ENCODE measurements around the gene TAAR9.
A peak's percentile ranks its signal among the peaks of the same experiment; 100 is the strongest.
"Not testable (repeated sequence)": the region's sequence is repeated elsewhere in the genome, so short reads cannot be mapped to it uniquely, and the experiment has no call there.

Gene TAAR9

DNA sequence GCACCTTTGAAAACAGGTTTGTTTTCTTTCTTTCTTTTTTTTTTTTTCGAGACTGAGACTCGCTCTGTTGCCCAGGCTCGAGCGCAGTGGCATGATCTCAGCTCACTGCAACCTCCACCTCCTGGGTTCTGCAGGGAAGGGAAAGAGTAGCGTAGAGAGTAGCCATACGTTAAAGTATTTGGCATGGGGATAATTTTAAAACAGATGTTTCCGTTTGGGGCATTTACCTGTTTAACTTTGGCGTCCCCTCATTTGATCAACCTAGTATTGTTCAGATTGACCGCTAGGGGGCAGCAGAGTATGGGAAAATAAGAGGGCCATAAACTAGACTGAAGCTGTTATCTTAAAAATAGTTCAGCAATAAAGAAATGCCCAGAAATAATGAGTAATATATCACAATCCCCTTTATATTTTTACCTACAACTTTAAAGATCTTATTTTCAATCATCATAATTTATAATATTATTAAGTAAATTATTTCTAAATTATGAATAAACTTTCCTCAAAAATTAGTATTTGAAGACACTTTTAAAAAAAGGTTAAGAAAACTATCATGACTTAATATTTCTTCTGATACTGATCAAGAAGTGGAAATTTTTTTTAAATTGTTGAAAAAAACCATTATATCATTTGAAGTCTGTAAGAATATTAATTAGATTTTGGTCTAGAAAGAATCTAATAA lies 7.6 kb upstream of the TAAR9 start:
- H3K9me3 Mint-ChIP-seq = peaks cover 0 to 4% of the 10 kb centered on the region in 2 donors
- H3K36me3 Mint-ChIP-seq = peaks cover 0 to 3% of the 10 kb centered on the region in 2 donors
- peak; percentile 82 to 89 for ATAC-seq (replicated peaks)
- H3K27ac Mint-ChIP-seq = no peak overlapping the region
- peaks cover 2 to 7% of the 10 kb centered on the region in 2 donors for H3K4me1 Mint-ChIP-seq
- H3K27me3 Mint-ChIP-seq = peaks cover 4 to 6% of the 10 kb centered on the region in 2 donors
- peak overlapping the region; percentile 68 to 76 for H3K4me3 Mint-ChIP-seq
- DNase-seq = peak; percentile 27

DNA sequence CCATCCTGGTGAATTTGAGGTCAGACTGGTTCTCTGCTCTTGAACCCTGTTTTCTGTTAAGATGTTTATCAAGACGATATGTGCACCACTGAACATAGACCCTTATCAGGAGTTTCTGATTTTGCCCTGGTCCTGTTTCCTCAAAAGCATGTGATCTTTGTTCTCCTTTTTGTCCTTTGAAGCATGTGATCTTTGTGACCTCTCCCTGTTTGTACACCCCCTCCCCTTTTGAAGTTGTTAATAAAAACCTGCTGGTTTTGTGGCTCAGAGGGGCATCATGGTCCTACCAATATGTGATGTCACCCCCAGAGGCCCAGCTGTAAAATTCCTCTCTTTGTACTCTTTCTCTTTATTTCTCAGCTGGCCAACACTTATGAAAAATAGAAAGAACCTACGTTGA lies 3.5 kb upstream of the TAAR9 start:
- ATAC-seq (replicated peaks); H3K36me3 Mint-ChIP-seq; H3K9me3 Mint-ChIP-seq; H3K4me3 Mint-ChIP-seq; H3K27ac Mint-ChIP-seq; H3K4me1 Mint-ChIP-seq; DNase-seq: not testable (repeated sequence)
- peaks cover 11 to 18% of the 10 kb centered on the region in 2 donors for H3K27me3 Mint-ChIP-seq

DNA sequence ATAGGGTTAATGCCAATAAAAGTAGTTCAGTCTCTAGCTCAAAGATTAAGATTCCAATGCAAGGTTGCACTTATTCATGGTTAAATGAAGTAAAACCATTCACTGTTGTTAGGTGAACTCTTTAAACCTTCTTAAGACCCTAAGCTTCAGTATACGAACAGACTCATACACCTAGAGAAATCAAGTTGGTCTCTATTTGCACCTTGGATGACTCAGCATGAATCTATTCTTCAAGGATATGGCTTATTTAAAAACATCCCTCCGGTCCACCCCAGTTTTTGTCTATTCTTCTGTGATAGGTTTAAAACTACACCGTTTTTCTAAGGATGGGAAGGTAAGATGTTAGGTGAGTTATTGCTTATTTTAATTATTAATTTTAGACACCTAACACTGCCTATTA lies 932 bp upstream of the TAAR9 start:
- Mint-ChIP-seq H3K36me3 (peaks cover 0 to 3% of the 10 kb centered on the region in 2 donors), H3K9me3 (peaks cover 0 to 4% of the 10 kb centered on the region in 2 donors), H3K27ac (no peak overlapping the region), H3K4me1 (no peaks in the 10 kb centered on the region), H3K27me3 (peaks cover 20 to 25% of the 10 kb centered on the region in 2 donors), H3K4me3 (no peak overlapping the region)
- DNase-seq = no peak
- no peak for ATAC-seq (replicated peaks)

DNA sequence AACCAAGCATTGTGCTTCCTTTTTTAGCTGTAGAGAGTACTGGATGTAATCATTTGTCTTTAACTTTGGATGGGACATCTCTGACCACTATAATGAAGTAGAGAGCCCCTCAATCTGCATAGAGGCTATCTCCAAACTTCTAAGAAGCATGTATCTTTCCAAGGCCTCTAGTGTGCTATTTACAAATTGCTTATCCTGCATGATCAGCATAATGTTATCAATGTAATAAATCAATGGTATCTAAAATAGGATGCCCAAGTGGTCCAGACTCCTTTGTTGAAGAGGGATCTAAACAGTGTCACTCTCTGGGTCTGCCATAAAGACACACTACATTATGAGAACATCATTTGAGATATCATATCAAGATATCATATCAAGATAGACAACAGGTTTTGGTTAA lies 6.7 kb downstream of the TAAR9 start:
- no peak for DNase-seq
- H3K9me3 Mint-ChIP-seq = no peaks in the 10 kb centered on the region
- no peak for ATAC-seq (replicated peaks)
- no peaks in the 10 kb centered on the region for H3K36me3 Mint-ChIP-seq
- no peak overlapping the region for H3K4me3 Mint-ChIP-seq
- H3K27ac Mint-ChIP-seq = no peak overlapping the region
- peaks cover 18 to 22% of the 10 kb centered on the region in 2 donors for H3K27me3 Mint-ChIP-seq
- H3K4me1 Mint-ChIP-seq = peaks cover 6 to 10% of the 10 kb centered on the region in 2 donors

DNA sequence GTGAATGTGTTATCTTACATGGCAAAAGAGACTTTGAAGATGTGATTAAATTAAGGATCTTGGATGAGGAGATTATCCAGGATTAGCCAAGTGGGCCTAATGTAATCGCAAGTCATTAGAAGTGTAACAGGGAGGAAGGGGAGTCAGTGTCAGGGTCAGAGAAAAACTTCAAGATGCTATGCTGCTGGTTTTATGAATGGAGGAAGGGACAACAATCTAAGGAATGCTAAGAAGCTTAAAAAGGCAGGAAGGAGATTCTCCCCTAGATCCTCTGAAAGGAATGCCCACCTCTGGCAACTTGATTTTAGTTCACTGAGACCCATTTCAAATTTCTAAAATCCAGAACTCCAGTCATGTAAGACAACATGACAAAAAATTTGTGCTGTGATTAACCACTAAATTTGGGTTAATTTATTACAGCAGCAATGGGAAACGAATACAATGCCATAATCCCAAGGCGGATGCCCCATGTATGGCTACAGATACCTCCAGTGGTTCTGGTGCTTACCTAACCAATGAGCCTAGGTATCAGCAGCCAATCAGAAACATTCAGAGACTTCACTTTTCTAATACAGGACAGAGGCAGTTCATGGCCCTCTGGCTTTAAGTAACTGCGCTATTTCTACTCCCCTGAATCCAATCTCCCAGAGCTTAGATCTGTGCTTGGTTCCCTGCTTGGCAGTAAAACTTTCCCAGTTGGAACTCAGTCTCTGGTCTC lies 10.8 kb downstream of the TAAR9 start:
- ATAC-seq (replicated peaks) (no peak), DNase-seq (no peak)
- Mint-ChIP-seq H3K36me3 (no peaks in the 10 kb centered on the region), H3K4me1 (peaks cover 6 to 10% of the 10 kb centered on the region in 2 donors), H3K27me3 (peaks cover 12 to 16% of the 10 kb centered on the region in 2 donors), H3K4me3 (no peak overlapping the region), H3K27ac (no peak overlapping the region), H3K9me3 (no peaks in the 10 kb centered on the region)

DNA sequence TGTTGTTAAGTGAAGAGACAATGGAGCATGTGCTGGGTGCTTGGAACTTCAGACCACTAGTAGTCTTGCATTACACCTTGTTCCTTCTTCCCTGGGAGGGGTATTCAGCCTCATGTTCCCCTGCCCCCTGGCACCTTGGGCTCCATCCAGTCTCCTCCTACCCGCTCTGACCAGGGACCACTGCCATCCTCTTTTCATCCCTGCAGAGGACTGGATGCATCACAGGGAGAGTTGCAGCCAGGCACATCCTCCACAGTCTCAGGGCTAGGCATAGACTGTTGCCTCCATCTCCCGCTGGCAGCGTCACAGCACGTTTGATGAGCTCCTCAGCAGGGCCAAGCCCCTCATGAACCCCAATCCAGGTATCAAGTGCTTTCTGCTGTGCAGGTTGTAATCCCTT lies 13.1 kb downstream of the TAAR9 start:
- no peaks in the 10 kb centered on the region for H3K36me3 Mint-ChIP-seq
- H3K27me3 Mint-ChIP-seq = peaks cover 11 to 12% of the 10 kb centered on the region in 2 donors
- no peaks in the 10 kb centered on the region for H3K9me3 Mint-ChIP-seq
- no peak overlapping the region for H3K27ac Mint-ChIP-seq
- no peak for ATAC-seq (replicated peaks)
- no peak for DNase-seq
- peaks cover 6 to 10% of the 10 kb centered on the region in 2 donors for H3K4me1 Mint-ChIP-seq
- H3K4me3 Mint-ChIP-seq = no peak overlapping the region

DNA sequence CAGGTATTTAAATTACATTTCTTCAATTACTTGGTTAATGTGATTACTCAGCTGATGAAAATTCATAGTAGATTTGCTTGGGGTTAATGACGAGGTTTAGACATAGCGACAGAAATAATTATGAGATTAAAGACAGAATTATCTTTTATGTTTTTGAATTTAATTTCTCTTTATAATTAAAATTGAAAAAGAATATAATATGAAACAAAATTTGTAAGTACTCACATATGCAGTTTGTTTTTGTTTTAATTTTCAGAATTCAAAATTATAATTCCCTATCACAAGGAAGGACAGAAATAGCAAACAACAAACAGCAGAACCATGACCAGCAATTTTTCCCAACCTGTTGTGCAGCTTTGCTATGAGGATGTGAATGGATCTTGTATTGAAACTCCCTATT lies 14.3 kb downstream of the TAAR9 start, which contains the start of gene TAAR8:
TSS of gene TAAR8 (plus strand) at position 301 of the 400 bp plus-strand sequence. CDS start at position 322, 21 bp downstream.
- H3K4me1 Mint-ChIP-seq = peaks cover 5 to 7% of the 10 kb centered on the region in 2 donors
- H3K36me3 Mint-ChIP-seq = no peaks in the 10 kb centered on the region
- DNase-seq = no peak
- no peak within 1 kb of the TSS for H3K4me3 Mint-ChIP-seq
- H3K27ac Mint-ChIP-seq = no peak within 1 kb of the TSS
- H3K27me3 Mint-ChIP-seq = peaks cover 20 to 23% of the 10 kb centered on the region in 2 donors
- H3K9me3 Mint-ChIP-seq = no peaks in the 10 kb centered on the region
- no peak for ATAC-seq (replicated peaks)

DNA sequence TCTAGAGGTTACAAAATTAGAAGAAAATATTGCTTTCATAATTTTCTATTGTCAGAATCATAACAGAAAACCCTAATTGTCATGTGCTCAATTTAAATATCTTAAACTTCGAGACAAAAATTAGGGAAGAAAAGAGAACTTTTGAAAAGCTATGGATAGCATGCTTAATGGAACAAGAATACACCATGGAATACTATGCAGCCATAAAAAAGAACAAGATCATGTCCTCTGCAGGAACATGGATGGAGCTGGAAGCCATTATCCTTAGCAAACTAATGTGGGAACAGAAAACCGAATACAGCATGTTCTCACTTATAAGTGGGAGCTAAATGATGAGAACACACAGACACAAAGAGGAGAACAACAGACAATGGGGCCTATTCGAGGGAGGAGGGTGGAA lies 22.0 kb downstream of the TAAR9 start:
- not testable (repeated sequence) for H3K4me3 Mint-ChIP-seq; H3K36me3 Mint-ChIP-seq; H3K27ac Mint-ChIP-seq; ATAC-seq (replicated peaks); DNase-seq; H3K9me3 Mint-ChIP-seq; H3K4me1 Mint-ChIP-seq
- H3K27me3 Mint-ChIP-seq = peaks cover 24 to 35% of the 10 kb centered on the region in 2 donors

DNA sequence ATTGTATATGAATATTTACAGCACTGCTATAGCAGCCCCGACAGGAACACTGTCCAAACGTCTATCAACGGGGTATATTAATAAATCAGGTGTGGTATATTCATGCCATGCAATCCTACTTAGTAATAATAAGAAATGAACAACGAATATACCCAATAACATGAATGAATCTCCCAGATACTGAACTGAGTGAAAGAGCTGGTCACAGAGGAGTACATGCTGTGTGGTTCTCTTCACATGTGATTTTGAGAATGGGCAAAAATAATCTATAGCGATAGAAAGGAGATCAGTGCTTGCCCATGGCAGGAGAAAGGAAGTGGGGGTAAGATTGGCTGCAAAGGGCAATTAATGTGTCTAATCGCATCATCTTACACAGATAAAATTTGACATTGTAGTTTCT lies 28.3 kb downstream of the TAAR9 start:
- DNase-seq (no peak), ATAC-seq (replicated peaks) (no peak)
- Mint-ChIP-seq H3K4me1 (no peaks in the 10 kb centered on the region), H3K27ac (no peak overlapping the region), H3K27me3 (peaks cover 22 to 24% of the 10 kb centered on the region in 2 donors), H3K9me3 (no peaks in the 10 kb centered on the region), H3K4me3 (no peak overlapping the region), H3K36me3 (no peaks in the 10 kb centered on the region)

DNA sequence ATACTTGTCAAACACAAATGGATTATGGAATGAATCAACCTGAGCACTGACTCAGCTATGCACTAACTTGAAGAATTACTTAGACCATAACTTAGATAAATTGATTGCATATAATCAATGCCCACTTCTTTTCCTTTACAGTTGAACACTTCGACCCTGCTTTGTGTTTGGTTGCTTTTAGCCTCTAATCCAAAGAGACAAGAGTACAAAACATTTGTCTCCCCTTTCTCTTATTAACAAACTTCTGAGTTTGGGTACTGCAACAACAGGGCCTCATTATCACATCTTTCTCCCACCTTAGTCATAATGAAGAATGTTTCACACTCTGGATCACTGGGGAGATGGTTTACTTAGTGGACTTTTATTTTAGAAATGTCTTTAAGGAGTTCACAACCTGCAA lies 29.5 kb downstream of the TAAR9 start:
- Mint-ChIP-seq H3K36me3 (no peaks in the 10 kb centered on the region), H3K4me1 (no peaks in the 10 kb centered on the region), H3K9me3 (no peaks in the 10 kb centered on the region), H3K27me3 (peaks cover 21 to 26% of the 10 kb centered on the region in 2 donors), H3K4me3 (no peak overlapping the region), H3K27ac (no peak overlapping the region)
- DNase-seq = no peak
- no peak for ATAC-seq (replicated peaks)

DNA sequence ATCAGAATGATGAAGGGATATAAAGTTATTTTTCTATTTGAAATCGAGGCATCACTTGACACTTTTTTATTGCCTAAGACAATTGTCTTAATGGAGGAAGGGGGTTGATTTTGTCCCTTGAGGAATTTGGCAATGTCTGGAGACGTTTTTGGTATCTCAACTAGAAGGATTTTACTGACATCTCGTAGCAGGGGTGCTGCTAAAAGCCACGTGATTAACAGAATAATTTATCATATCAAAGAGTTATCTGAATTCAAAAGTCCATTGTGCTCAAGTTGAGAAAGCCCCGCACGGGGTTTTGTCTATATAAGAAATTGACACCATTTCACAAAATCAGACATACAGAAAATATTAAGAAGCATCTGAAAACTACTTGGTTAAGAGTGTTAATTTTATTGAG lies 30.5 kb downstream of the TAAR9 start:
- Mint-ChIP-seq H3K27me3 (peaks cover 22 to 31% of the 10 kb centered on the region in 2 donors), H3K4me1 (no peaks in the 10 kb centered on the region), H3K9me3 (no peaks in the 10 kb centered on the region), H3K27ac (no peak overlapping the region), H3K4me3 (no peak overlapping the region), H3K36me3 (no peaks in the 10 kb centered on the region)
- DNase-seq = no peak
- ATAC-seq (replicated peaks) = no peak

DNA sequence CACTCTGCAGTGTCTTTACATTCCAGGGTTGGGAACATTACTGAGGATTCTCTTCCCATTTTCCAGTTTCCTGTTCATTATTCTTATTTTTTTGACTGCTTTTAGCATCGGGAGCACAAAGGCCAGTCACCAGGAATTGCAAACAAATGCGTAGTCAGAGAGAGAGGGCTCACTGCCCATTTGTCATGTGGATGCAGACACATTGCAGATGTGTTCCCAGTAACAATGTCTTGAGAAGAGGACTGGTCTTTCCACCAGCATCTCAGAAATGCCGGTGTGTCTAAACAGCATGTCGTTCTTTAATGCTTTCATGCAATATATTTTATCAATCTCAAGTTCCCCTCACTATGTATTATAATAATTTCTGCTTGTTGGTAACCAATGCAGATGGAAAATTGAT lies 31.1 kb downstream of the TAAR9 start:
- H3K9me3 Mint-ChIP-seq = no peaks in the 10 kb centered on the region
- H3K27ac Mint-ChIP-seq = no peak overlapping the region
- peaks cover 25 to 36% of the 10 kb centered on the region in 2 donors for H3K27me3 Mint-ChIP-seq
- ATAC-seq (replicated peaks) = no peak
- H3K36me3 Mint-ChIP-seq = no peaks in the 10 kb centered on the region
- no peaks in the 10 kb centered on the region for H3K4me1 Mint-ChIP-seq
- no peak overlapping the region for H3K4me3 Mint-ChIP-seq
- no peak for DNase-seq

DNA sequence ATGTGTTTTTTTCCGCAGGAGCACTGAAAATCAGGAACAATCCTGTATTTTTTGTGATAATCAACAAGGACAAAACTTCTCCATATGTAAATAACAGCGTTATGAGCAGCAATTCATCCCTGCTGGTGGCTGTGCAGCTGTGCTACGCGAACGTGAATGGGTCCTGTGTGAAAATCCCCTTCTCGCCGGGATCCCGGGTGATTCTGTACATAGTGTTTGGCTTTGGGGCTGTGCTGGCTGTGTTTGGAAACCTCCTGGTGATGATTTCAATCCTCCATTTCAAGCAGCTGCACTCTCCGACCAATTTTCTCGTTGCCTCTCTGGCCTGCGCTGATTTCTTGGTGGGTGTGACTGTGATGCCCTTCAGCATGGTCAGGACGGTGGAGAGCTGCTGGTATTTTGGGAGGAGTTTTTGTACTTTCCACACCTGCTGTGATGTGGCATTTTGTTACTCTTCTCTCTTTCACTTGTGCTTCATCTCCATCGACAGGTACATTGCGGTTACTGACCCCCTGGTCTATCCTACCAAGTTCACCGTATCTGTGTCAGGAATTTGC lies 32.2 kb downstream of the TAAR9 start, which contains the start of gene TAAR6:
TSS of gene TAAR6 (plus strand) at position 102 of the 557 bp plus-strand sequence. CDS start at position 102, 0 bp downstream.
- Mint-ChIP-seq H3K27me3 (peaks cover 21 to 33% of the 10 kb centered on the region in 2 donors), H3K36me3 (no peaks in the 10 kb centered on the region), H3K4me3 (no peak within 1 kb of the TSS), H3K27ac (no peak within 1 kb of the TSS), H3K9me3 (no peaks in the 10 kb centered on the region), H3K4me1 (no peaks in the 10 kb centered on the region)
- ATAC-seq (replicated peaks) = no peak
- DNase-seq = no peak

DNA sequence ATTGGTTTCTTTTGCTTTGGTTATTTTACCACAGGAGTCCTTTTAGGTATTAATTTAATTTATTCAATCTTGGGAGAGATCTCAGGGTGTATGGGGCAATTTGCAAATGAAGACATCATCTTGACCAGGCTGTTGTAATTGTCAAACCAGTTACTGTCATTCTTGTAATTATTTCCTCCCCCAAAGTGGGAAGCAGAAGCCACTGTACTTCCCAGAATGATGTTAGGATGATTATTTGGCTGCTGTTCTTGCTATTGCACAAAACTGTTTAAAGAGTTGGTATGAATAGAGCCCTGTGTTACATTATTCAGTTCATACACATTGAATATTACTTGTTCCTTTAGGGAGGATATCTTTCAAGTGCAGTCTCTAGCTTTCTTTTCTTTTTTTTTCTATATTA lies 33.7 kb downstream of the TAAR9 start:
- peaks cover 21 to 33% of the 10 kb centered on the region in 2 donors for H3K27me3 Mint-ChIP-seq
- H3K9me3 Mint-ChIP-seq = no peaks in the 10 kb centered on the region
- no peak for ATAC-seq (replicated peaks)
- no peak overlapping the region for H3K4me3 Mint-ChIP-seq
- H3K27ac Mint-ChIP-seq = no peak overlapping the region
- no peaks in the 10 kb centered on the region for H3K4me1 Mint-ChIP-seq
- no peaks in the 10 kb centered on the region for H3K36me3 Mint-ChIP-seq
- DNase-seq = no peak

Data from stimulated activated naive B cell treated with anti-CD40 and anti-IgM and Interleukin-4, amounts not matched to agents 10 μg/mL and 1 μg/mL and 100 μg/mL, for 72 hours (primary cell).